HepG2 (cell line): ENCODE measurements around the gene PNLIPRP2. TPM values are rescaled to one million over a fixed set of nuclear protein-coding genes. Genes with fewer than 3 reads are reported as not detected.
A peak's percentile ranks its signal among the peaks of the same experiment; 100 is the strongest.

ENCODE experiments used
- ARNT ChIP-seq: fragments of 450-650 bp; IDR thresholded peaks from 2 replicates; pipeline ENCODE4 v1.6.1; 2017
- ATF7 ChIP-seq, 2 experiments: fragments of 450-650 bp in 1 of 2; sonication (generic) in 1 of 2; formaldehyde crosslinking in 1 of 2; IDR thresholded peaks; 2 replicates each; pipeline versions ENCODE4 v1.4.0 to v1.6.1; 2016 to 2020; ENCODE audit warnings: antibody characterized with exemption in 1 of 2, mild to moderate bottlenecking in 1 of 2, missing genetic modification reagents in 1 of 2
- GATA4 ChIP-seq: sonication (generic); IDR thresholded peaks from 2 replicates; pipeline ENCODE4 v1.6.1; 2016; ENCODE audit warnings: antibody characterized with exemption, low read depth, borderline replicate concordance
- JUNB ChIP-seq: sonication (generic); formaldehyde crosslinking; IDR thresholded peaks from 2 replicates; pipeline ENCODE4 v1.8.0; 2022; ENCODE audit warnings: missing genetic modification reagents, mild to moderate bottlenecking, borderline replicate concordance
- MAFF ChIP-seq: IDR thresholded peaks from 2 replicates; pipeline ENCODE4 v1.6.1; 2011; ENCODE audit warnings: low read depth, low read length, improper control_type of control experiment
- MLX ChIP-seq: IDR thresholded peaks from 2 replicates; pipeline ENCODE4 v1.6.1; 2016
- MXD3 ChIP-seq: IDR thresholded peaks from 2 replicates; pipeline ENCODE4 v1.6.1; 2016; ENCODE audit warnings: mild to moderate bottlenecking, missing biosample characterization, missing genetic modification reagents
- ONECUT2 ChIP-seq: sonication (generic); formaldehyde crosslinking; IDR thresholded peaks from 2 replicates; pipeline ENCODE4 v1.4.0; 2020; ENCODE audit warnings: missing genetic modification reagents
- PATZ1 ChIP-seq: sonication (generic); formaldehyde crosslinking; IDR thresholded peaks from 2 replicates; pipeline ENCODE4 v1.4.0; 2020; ENCODE audit warnings: missing genetic modification reagents
- PHF21A ChIP-seq: sonication (generic); formaldehyde crosslinking; IDR thresholded peaks from 2 replicates; pipeline ENCODE4 v1.5.0; 2020; ENCODE audit warnings: mild to moderate bottlenecking, missing genetic modification reagents
- SRF ChIP-seq: IDR thresholded peaks from 2 replicates; pipeline ENCODE4 v1.6.1; 2011; ENCODE audit warnings: mild to moderate bottlenecking, low read depth, low read length, moderate library complexity
- SRY ChIP-seq: sonication (generic); formaldehyde crosslinking; IDR thresholded peaks from 2 replicates; pipeline ENCODE4 v1.8.0; 2022; ENCODE audit warnings: mild to moderate bottlenecking, missing genetic modification reagents
- TFDP1 ChIP-seq: IDR thresholded peaks from 2 replicates; pipeline ENCODE4 v1.6.1; 2016; ENCODE audit warnings: missing compliant biosample characterization, missing genetic modification reagents, borderline replicate concordance
- ZBTB25 ChIP-seq: IDR thresholded peaks from 2 replicates; pipeline ENCODE4 v1.6.1; 2018; ENCODE audit warnings: missing genetic modification reagents
- ZBTB37 ChIP-seq: sonication (generic); formaldehyde crosslinking; IDR thresholded peaks from 2 replicates; pipeline ENCODE4 v1.4.0; 2020; ENCODE audit warnings: mild to moderate bottlenecking, missing genetic modification reagents
- ZBTB7B ChIP-seq: sonication (generic); formaldehyde crosslinking; IDR thresholded peaks from 2 replicates; pipeline ENCODE4 v1.4.0; 2020; ENCODE audit warnings: missing genetic modification reagents
- ZNF274 ChIP-seq: sonication (generic); formaldehyde crosslinking; IDR thresholded peaks from 2 replicates; pipeline ENCODE4 v1.5.1; 2020; ENCODE audit warnings: mild to moderate bottlenecking, missing genetic modification reagents
- ZNF326 ChIP-seq: sonication (generic); formaldehyde crosslinking; IDR thresholded peaks from 2 replicates; pipeline ENCODE4 v1.4.0; 2020; ENCODE audit warnings: missing genetic modification reagents, borderline replicate concordance
- ZNF790 ChIP-seq: sonication (generic); formaldehyde crosslinking; IDR thresholded peaks from 2 replicates; pipeline ENCODE4 v1.8.0; 2022; ENCODE audit warnings: missing genetic modification reagents, mild to moderate bottlenecking, borderline replicate concordance
- ZNF792 ChIP-seq: IDR thresholded peaks from 2 replicates; pipeline ENCODE4 v1.6.1; 2016
- ZXDC ChIP-seq: sonication (generic); formaldehyde crosslinking; IDR thresholded peaks from 2 replicates; pipeline ENCODE4 v1.5.0; 2020; ENCODE audit warnings: mild to moderate bottlenecking, missing genetic modification reagents
- polyA plus RNA-seq, 8 experiments: library from polyadenylated mRNA; depleted of rRNA in 3 of 8; stranded (reverse) in 7 of 8; unstranded in 1 of 8; fragments of >200 nt; fragmentation: Illumina TruSeq in 4 of 8; extraction: Trizol in 4 of 8; gene quantifications; 2 replicates each; pipeline versions ENCODE4 v1.2.1 to v1.2.3, GENCODE V29; 2011 to 2016; ENCODE audit warnings: low read depth in 4 of 8, missing spikeins in 1 of 8, mixed read lengths in 1 of 8; ENCODE audit not compliant: insufficient read depth in 1 of 8
- total RNA-seq, 5 experiments: library from RNA; depleted of rRNA; stranded (reverse); fragments of >200 nt; fragmentation: Illumina TruSeq; extraction: Trizol; gene quantifications; 2 replicates each; pipeline ENCODE4 v1.2.3, GENCODE V29; 2016; ENCODE audit warnings: low read depth in 1 of 5

Gene PNLIPRP2
- total and polyA plus RNA-seq, 2 of the 13 experiments (the other 11 are each of a cell fraction or from before 2014, with no cell fraction given): 0.21 to 0.97 TPM

GRCh38 chr10:116665541-116666125, 44.9 kb downstream of the PNLIPRP2 start (continued):
- TF ChIP-seq PATZ1 (CRISPR knock-in tag): peak; percentile 84
- no peak for TF ChIP-seq ZBTB25
- no peak for TF ChIP-seq MAFF
- TF ChIP-seq ZNF326 (CRISPR knock-in tag): no peak
- TF ChIP-seq PHF21A (CRISPR knock-in tag): peak; percentile 38; the same call in 1 of the 2 replicates
- TF ChIP-seq ZNF790 (CRISPR knock-in tag): no peak
- no peak for TF ChIP-seq ZNF274 (CRISPR knock-in tag)
- no peak for TF ChIP-seq ARNT
- TF ChIP-seq JUNB (CRISPR knock-in tag): no peak
- no peak for TF ChIP-seq ZBTB37 (CRISPR knock-in tag)
- no peak for TF ChIP-seq ONECUT2
- TF ChIP-seq ATF7 (IDR thresholded peaks at IDR 0.05): no peak
- no peak for TF ChIP-seq ATF7 (CRISPR knock-in tag; IDR thresholded peaks at IDR 0.05)
- TF ChIP-seq MXD3 (CRISPR knock-in tag): no peak
- no peak for TF ChIP-seq ZXDC (CRISPR knock-in tag)
- no peak for TF ChIP-seq TFDP1 (CRISPR knock-in tag)
- no peak for TF ChIP-seq SRY (CRISPR knock-in tag)
- TF ChIP-seq MLX (CRISPR knock-in tag): no peak
- TF ChIP-seq SRF: no peak
- TF ChIP-seq GATA4: no peak
- TF ChIP-seq ZNF792 (CRISPR knock-in tag): no peak
- peak; percentile 68 for TF ChIP-seq ZBTB7B
